Mesendoderm (in vitro differentiated cells): ENCODE results near the gene ZDHHC18.

Source experiments
- DNase-seq: peaks from one replicate; pipeline ENCODE4 v3.0.0; 2013
- H2AK5ac ChIP-seq: 2 replicates; pipeline ENCODE4 v1.6.1; 2013; ENCODE audit warnings: low read length, inconsistent platforms
- H2BK120ac ChIP-seq: 2 replicates; pipeline ENCODE4 v1.6.1; 2013; ENCODE audit warnings: low read depth, mild to moderate bottlenecking, low read length, moderate library complexity, mixed read lengths
- H2BK15ac ChIP-seq: replicated peaks from 2 replicates; pipeline ENCODE4 v1.6.1; 2013; ENCODE audit warnings: low read depth, mild to moderate bottlenecking, moderate library complexity
- H2BK5ac ChIP-seq: 2 replicates; pipeline ENCODE4 v1.6.1; 2013; ENCODE audit warnings: low read length, inconsistent platforms
- H3K18ac ChIP-seq: 2 replicates; pipeline ENCODE4 v1.6.1; 2013; ENCODE audit warnings: mild to moderate bottlenecking, low read length, mixed read lengths
- H3K23ac ChIP-seq: one replicate; pipeline ENCODE4 v1.6.1; 2013; ENCODE audit warnings: low read length
- H3K27ac ChIP-seq: 2 replicates; pipeline ENCODE4 v1.5.1; 2013; ENCODE audit warnings: low read depth, mild to moderate bottlenecking, inconsistent platforms, low read length, moderate library complexity
- H3K27me3 ChIP-seq: 2 replicates; pipeline ENCODE4 v1.6.1; 2013; ENCODE audit warnings: low read length, control low read depth, mild to moderate bottlenecking, inconsistent platforms; ENCODE audit not compliant: insufficient read depth, poor library complexity
- H3K36me3 ChIP-seq: 2 replicates; pipeline ENCODE4 v1.6.1; 2013; ENCODE audit warnings: low read length, inconsistent platforms; ENCODE audit not compliant: control insufficient read depth, insufficient read depth
- H3K4ac ChIP-seq: one replicate; pipeline ENCODE4 v1.6.1; 2013; ENCODE audit warnings: low read depth, mild to moderate bottlenecking, low read length, moderate library complexity
- H3K4me1 ChIP-seq: 2 replicates; pipeline ENCODE4 v1.6.1; 2013; ENCODE audit warnings: low read depth, low read length, inconsistent platforms; ENCODE audit not compliant: control insufficient read depth
- H3K4me2 ChIP-seq: 2 replicates; pipeline ENCODE4 v1.6.1; 2013; ENCODE audit warnings: low read length
- H3K4me3 ChIP-seq: 2 replicates; pipeline ENCODE4 v1.5.1; 2013; ENCODE audit warnings: mild to moderate bottlenecking, low read length
- H3K56ac ChIP-seq: one replicate; pipeline ENCODE4 v1.6.1; 2013; ENCODE audit warnings: low read length
- H3K79me1 ChIP-seq: 2 replicates; pipeline ENCODE4 v1.6.1; 2013; ENCODE audit warnings: low read length, inconsistent platforms
- H3K79me2 ChIP-seq: 2 replicates; pipeline ENCODE4 v1.6.1; 2013; ENCODE audit warnings: mild to moderate bottlenecking, low read length; ENCODE audit not compliant: control insufficient read depth, insufficient read depth
- H3K9ac ChIP-seq: 2 replicates; pipeline ENCODE4 v1.6.1; 2013; ENCODE audit warnings: low read length, inconsistent platforms
- H4K5ac ChIP-seq: one replicate; pipeline ENCODE4 v1.6.1; 2013; ENCODE audit warnings: low read length
- H4K8ac ChIP-seq: one replicate; pipeline ENCODE4 v1.6.1; 2013; ENCODE audit warnings: low read depth, mild to moderate bottlenecking, control low read depth, low read length, moderate library complexity
- WGBS: extraction: QIAGEN DNeasy Blood & Tissue Kit; methylation state at CpG from one replicate; pipeline ENCODE4 v1.1.7; 2013; ENCODE audit warnings: low lambda C conversion rate, missing lambda C conversion rate; ENCODE audit not compliant: insufficient coverage; ENCODE audit errors: extremely low coverage; 5-methylcytosine and 5-hydroxymethylcytosine counted together

ZDHHC18 gene

GRCh38 chr1:26851106-26851684 is 24.7 kb downstream of the ZDHHC18 start:
- H3K27ac ChIP-seq = no peak overlapping the region
- peaks cover 18% of the 10 kb centered on the region for H3K36me3 ChIP-seq
- H3K4me3 ChIP-seq = no peak overlapping the region
- no peak overlapping the region for H2AK5ac ChIP-seq
- no peak overlapping the region for H3K23ac ChIP-seq
- no peak overlapping the region for H3K18ac ChIP-seq
- H3K56ac ChIP-seq = no peak overlapping the region
- no CpG with 5 or more reads among the region's 12 CpGs for WGBS
- no peaks in the 10 kb centered on the region for H3K79me2 ChIP-seq
- DNase-seq = peak; percentile 39
- H3K9ac ChIP-seq = no peak overlapping the region
- H2BK120ac ChIP-seq = no peak overlapping the region
- no peaks in the 10 kb centered on the region for H3K27me3 ChIP-seq
- no peak overlapping the region for H2BK5ac ChIP-seq
- H3K4me2 ChIP-seq = no peak overlapping the region
- no peak overlapping the region for H4K5ac ChIP-seq
- H3K4ac ChIP-seq = no peak overlapping the region
- no peak overlapping the region for H2BK15ac ChIP-seq
- H3K79me1 ChIP-seq = no peaks in the 10 kb centered on the region
- no peaks in the 10 kb centered on the region for H3K4me1 ChIP-seq
- no peak overlapping the region for H4K8ac ChIP-seq

DNA sequence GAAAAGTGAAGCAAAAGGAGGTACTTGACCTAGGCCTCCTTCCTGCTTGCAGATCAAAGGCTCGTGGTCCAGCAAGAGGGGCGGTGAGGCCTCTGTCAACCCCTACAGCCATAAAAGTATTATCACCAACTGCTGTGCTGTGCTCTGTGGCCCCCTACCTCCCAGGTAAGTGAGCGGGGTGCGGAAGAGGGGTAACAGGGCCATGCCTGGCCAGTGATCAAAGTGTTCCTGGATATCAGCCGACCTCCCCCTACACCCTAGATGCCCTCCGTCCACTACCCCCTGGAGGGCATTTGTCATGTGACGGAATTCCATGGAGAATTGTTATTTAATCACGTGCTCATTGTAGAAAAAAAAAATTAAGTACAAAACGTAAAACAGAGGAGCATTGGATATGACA is 26.2 kb downstream of the ZDHHC18 start:
- Histone ChIP-seq H2BK15ac (no peak overlapping the region), H3K27me3 (no peaks in the 10 kb centered on the region), H3K9ac (no peak overlapping the region), H3K4me2 (no peak overlapping the region), H3K36me3 (peaks cover 18% of the 10 kb centered on the region), H3K56ac (no peak overlapping the region), H3K79me2 (no peaks in the 10 kb centered on the region), H3K4me3 (no peak overlapping the region), H2BK5ac (no peak overlapping the region), H3K23ac (no peak overlapping the region), H4K8ac (no peak overlapping the region), H4K5ac (no peak overlapping the region), H3K4ac (no peak overlapping the region), H3K4me1 (peaks cover 3% of the 10 kb centered on the region), H2AK5ac (no peak overlapping the region), H3K18ac (no peak overlapping the region), H2BK120ac (no peak overlapping the region), H3K79me1 (no peaks in the 10 kb centered on the region), H3K27ac (no peak overlapping the region)
- WGBS = no CpG with 5 or more reads among the region's 9 CpGs
- DNase-seq = no peak

- Histone ChIP-seq H3K4me3 (no peak overlapping the region), H2AK5ac (no peak overlapping the region), H3K36me3 (peaks cover 18% of the 10 kb centered on the region), H3K4ac (no peak overlapping the region), H3K23ac (no peak overlapping the region), H3K79me1 (no peaks in the 10 kb centered on the region), H3K9ac (no peak overlapping the region), H3K79me2 (no peaks in the 10 kb centered on the region), H3K27ac (no peak overlapping the region), H3K4me1 (peaks cover 3% of the 10 kb centered on the region), H4K8ac (no peak overlapping the region), H3K56ac (no peak overlapping the region), H3K27me3 (no peaks in the 10 kb centered on the region), H2BK5ac (no peak overlapping the region), H3K18ac (no peak overlapping the region), H4K5ac (no peak overlapping the region), H2BK120ac (no peak overlapping the region), H3K4me2 (no peak overlapping the region), H2BK15ac (no peak overlapping the region)
- no CpG with 5 or more reads among the region's 3 CpGs for WGBS
- peak; percentile 85 for DNase-seq
Observed at GRCh38 chr1:26853156-26853555, 26.7 kb downstream of the ZDHHC18 start.

DNA sequence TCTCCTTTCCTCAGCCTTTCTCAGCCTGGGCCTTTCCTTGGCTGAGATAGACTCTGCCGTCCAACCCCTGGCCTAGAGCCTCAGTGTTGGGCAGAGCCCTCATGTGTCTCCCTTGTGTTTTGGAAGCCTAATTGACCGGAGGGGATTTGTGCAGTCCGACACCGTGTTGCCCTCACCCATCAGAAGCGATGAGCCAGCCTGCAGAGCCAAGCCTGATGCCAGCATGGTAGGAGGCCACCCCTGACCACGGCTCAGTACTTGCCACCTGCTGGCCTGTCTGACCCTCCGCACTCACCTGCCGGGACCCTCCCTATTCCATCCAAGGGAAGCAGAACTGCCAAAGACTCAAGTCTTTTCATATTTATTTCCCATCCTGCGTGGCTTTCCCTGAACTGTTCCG is 27.1 kb downstream of the ZDHHC18 start:
- H3K4me1 ChIP-seq = peaks cover 3% of the 10 kb centered on the region
- H3K79me2 ChIP-seq = no peaks in the 10 kb centered on the region
- no peak overlapping the region for H3K23ac ChIP-seq
- H3K18ac ChIP-seq = no peak overlapping the region
- H2BK120ac ChIP-seq = no peak overlapping the region
- no peak overlapping the region for H4K5ac ChIP-seq
- H3K4ac ChIP-seq = no peak overlapping the region
- H3K9ac ChIP-seq = no peak overlapping the region
- no peak overlapping the region for H2BK5ac ChIP-seq
- H2BK15ac ChIP-seq = no peak overlapping the region
- peaks cover 16% of the 10 kb centered on the region for H3K36me3 ChIP-seq
- H3K79me1 ChIP-seq = no peaks in the 10 kb centered on the region
- no peak overlapping the region for H3K27ac ChIP-seq
- H3K4me2 ChIP-seq = no peak overlapping the region
- no peak overlapping the region for H2AK5ac ChIP-seq
- no peak overlapping the region for H4K8ac ChIP-seq
- H3K56ac ChIP-seq = no peak overlapping the region
- DNase-seq = no peak
- no peaks in the 10 kb centered on the region for H3K27me3 ChIP-seq
- H3K4me3 ChIP-seq = no peak overlapping the region
- WGBS = no CpG with 5 or more reads among the region's 10 CpGs

- H4K5ac ChIP-seq = no peak overlapping the region
- no peak overlapping the region for H3K18ac ChIP-seq
- H3K27ac ChIP-seq = no peak overlapping the region
- H2BK5ac ChIP-seq = no peak overlapping the region
- H3K36me3 ChIP-seq = peaks cover 12% of the 10 kb centered on the region
- H2BK15ac ChIP-seq = no peak overlapping the region
- H3K79me2 ChIP-seq = no peaks in the 10 kb centered on the region
- H2BK120ac ChIP-seq = no peak overlapping the region
- WGBS = no CpG with 5 or more reads among the region's 5 CpGs
- H3K27me3 ChIP-seq = no peaks in the 10 kb centered on the region
- no peak overlapping the region for H4K8ac ChIP-seq
- no peak overlapping the region for H3K9ac ChIP-seq
- no peak overlapping the region for H3K4ac ChIP-seq
- H3K4me3 ChIP-seq = no peak overlapping the region
- no peaks in the 10 kb centered on the region for H3K79me1 ChIP-seq
- no peak for DNase-seq
- H3K4me2 ChIP-seq = no peak overlapping the region
- H3K56ac ChIP-seq = no peak overlapping the region
- H3K23ac ChIP-seq = no peak overlapping the region
- H3K4me1 ChIP-seq = peaks cover 3% of the 10 kb centered on the region
- H2AK5ac ChIP-seq = no peak overlapping the region
Observed at GRCh38 chr1:26854906-26855305, 28.4 kb downstream of the ZDHHC18 start.

DNA sequence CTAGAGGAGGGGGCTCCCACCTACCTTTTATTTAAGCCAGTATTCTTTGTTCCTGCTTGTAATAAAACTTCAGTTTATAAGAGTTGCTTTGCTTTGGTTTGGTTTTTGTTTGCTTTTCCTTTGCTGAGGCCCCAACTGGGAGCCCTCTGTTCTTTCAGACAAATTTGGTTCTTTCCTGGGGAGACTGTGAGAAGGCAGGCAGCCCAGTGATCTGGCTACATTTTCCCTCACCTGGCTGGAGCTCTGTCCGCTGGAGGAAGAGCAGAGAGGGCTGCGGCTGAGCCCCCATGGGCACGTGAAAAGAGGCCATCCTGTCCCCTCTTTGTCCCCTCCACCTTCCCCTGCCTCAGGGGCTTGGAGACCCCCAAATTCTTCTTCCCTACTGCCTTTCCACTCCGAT is 29.1 kb downstream of the ZDHHC18 start:
- no peak overlapping the region for H3K27ac ChIP-seq

More for the DNA sequence above, 29.1 kb downstream of the ZDHHC18 start:
- no peak overlapping the region for H2BK120ac ChIP-seq
- peaks cover 7% of the 10 kb centered on the region for H3K36me3 ChIP-seq
- no peak overlapping the region for H3K18ac ChIP-seq
- H3K4ac ChIP-seq = no peak overlapping the region
- no peak overlapping the region for H2BK5ac ChIP-seq
- H3K56ac ChIP-seq = no peak overlapping the region
- H3K4me2 ChIP-seq = no peak overlapping the region
- H3K79me2 ChIP-seq = no peaks in the 10 kb centered on the region
- no peaks in the 10 kb centered on the region for H3K79me1 ChIP-seq
- no peak overlapping the region for H3K4me3 ChIP-seq
- peaks cover 3% of the 10 kb centered on the region for H3K4me1 ChIP-seq
- no peak overlapping the region for H4K5ac ChIP-seq
- H2AK5ac ChIP-seq = no peak overlapping the region
- no peak for DNase-seq
- WGBS = no CpG with 5 or more reads among the region's 4 CpGs
- peak overlapping the region; percentile 16 for H3K23ac ChIP-seq
- no peak overlapping the region for H3K9ac ChIP-seq
- no peak overlapping the region for H2BK15ac ChIP-seq
- H4K8ac ChIP-seq = no peak overlapping the region
- no peaks in the 10 kb centered on the region for H3K27me3 ChIP-seq
